Nephron (organoid): ENCODE data around the gene ARID5B.
"Not testable (repeated sequence)": the region's sequence is repeated elsewhere in the genome, so short reads cannot be mapped to it uniquely, and the experiment has no call there.

Experiments
- H3K27ac Mint-ChIP-seq, 3 experiments: 2 replicates each; pipeline ENCODE4 v1.8.0; 2020; ENCODE audit warnings: mixed read lengths in 3 of 3, mild to moderate bottlenecking in 2 of 3, moderate library complexity in 1 of 3
- H3K27me3 Mint-ChIP-seq: 2 replicates; pipeline ENCODE4 v1.8.0; 2021; ENCODE audit warnings: low read depth, mild to moderate bottlenecking, moderate library complexity, mixed read lengths
- H3K36me3 Mint-ChIP-seq: 2 replicates; pipeline ENCODE4 v1.8.0; 2020; ENCODE audit warnings: low read depth, mixed read lengths
- H3K4me1 Mint-ChIP-seq: 2 replicates; pipeline ENCODE4 v1.8.0; 2020; ENCODE audit warnings: mixed read lengths
- H3K4me3 Mint-ChIP-seq, 3 experiments: 2 replicates each; pipeline ENCODE4 v1.8.0; 2020; ENCODE audit warnings: mild to moderate bottlenecking in 3 of 3, mixed read lengths in 3 of 3, moderate library complexity in 2 of 3
- H3K9me3 Mint-ChIP-seq: 2 replicates; pipeline ENCODE4 v1.8.0; 2020; ENCODE audit warnings: mixed read lengths
- CTCF ChIP-seq, 3 experiments: fragments of 200-600 bp; sonication (generic); IDR thresholded peaks; one replicate each; pipeline ENCODE4 v1.5.0; 2021; ENCODE audit warnings: antibody characterized with exemption in 3 of 3; ENCODE audit not compliant: unreplicated experiment in 3 of 3

Gene ARID5B

GRCh38 chr10:61975391-61975932, 74.0 kb downstream of the ARID5B start:
- Mint-ChIP-seq H3K4me3 (peak overlapping the region in 1 of 3 experiments; percentile 19), H3K27ac (peak overlapping the region; percentile 84 to 93 (median 89)), H3K36me3 (peaks cover 28% of the 10 kb centered on the region), H3K9me3 (peaks cover 3% of the 10 kb centered on the region), H3K4me1 (peaks cover 53% of the 10 kb centered on the region), H3K27me3 (no peaks in the 10 kb centered on the region)
- TF ChIP-seq CTCF (IDR thresholded peaks at IDR 0.05; ENCODE audit: unreplicated experiment in 3 of 3), result no peak

- not testable (repeated sequence) for H3K27me3 Mint-ChIP-seq, H3K4me3 Mint-ChIP-seq, H3K9me3 Mint-ChIP-seq
- Mint-ChIP-seq H3K27ac (peak overlapping the region in 2 of 3 experiments; percentile 41 to 76), H3K36me3 (peaks cover 39% of the 10 kb centered on the region), H3K4me1 (peaks cover 48% of the 10 kb centered on the region)
Observed at GRCh38 chr10:61976951-61977721, 75.6 kb downstream of the ARID5B start.

GRCh38 chr10:61978965-61979364, 77.5 kb downstream of the ARID5B start:
- H3K27ac Mint-ChIP-seq, result peak overlapping the region in 2 of 3 experiments; percentile 34 to 37
- H3K4me3 Mint-ChIP-seq, result no peak overlapping the region
- H3K9me3 Mint-ChIP-seq, result peaks cover 3% of the 10 kb centered on the region
- H3K36me3 Mint-ChIP-seq, result peaks cover 39% of the 10 kb centered on the region
- no peaks in the 10 kb centered on the region for H3K27me3 Mint-ChIP-seq
- H3K4me1 Mint-ChIP-seq, result peaks cover 46% of the 10 kb centered on the region
- TF ChIP-seq CTCF (IDR thresholded peaks at IDR 0.05; ENCODE audit: unreplicated experiment in 3 of 3), result no peak

GRCh38 chr10:61981460-61981859, 80.0 kb downstream of the ARID5B start:
- H3K4me1 Mint-ChIP-seq, result peaks cover 42% of the 10 kb centered on the region
- H3K27ac Mint-ChIP-seq, result peak overlapping the region in 2 of 3 experiments; percentile 36 to 82
- H3K4me3 Mint-ChIP-seq, result no peak overlapping the region
- H3K9me3 Mint-ChIP-seq, result peaks cover under 1% of the 10 kb centered on the region
- H3K36me3 Mint-ChIP-seq, result peaks cover 47% of the 10 kb centered on the region
- no peaks in the 10 kb centered on the region for H3K27me3 Mint-ChIP-seq
- no peak for TF ChIP-seq CTCF (IDR thresholded peaks at IDR 0.05; ENCODE audit: unreplicated experiment in 3 of 3)

- Mint-ChIP-seq H3K4me3 (no peak overlapping the region), H3K9me3 (no peaks in the 10 kb centered on the region), H3K4me1 (peaks cover 59% of the 10 kb centered on the region), H3K36me3 (peaks cover 39% of the 10 kb centered on the region), H3K27me3 (no peaks in the 10 kb centered on the region), H3K27ac (peak overlapping the region in 1 of 3 experiments; percentile 82)
- TF ChIP-seq CTCF (IDR thresholded peaks at IDR 0.05; ENCODE audit: unreplicated experiment in 3 of 3), result no peak
Observed at GRCh38 chr10:61983255-61983654, 81.8 kb downstream of the ARID5B start.

GRCh38 chr10:61984803-61985418, 83.4 kb downstream of the ARID5B start:
- Mint-ChIP-seq H3K27me3 (no peaks in the 10 kb centered on the region), H3K36me3 (peaks cover 29% of the 10 kb centered on the region), H3K27ac (peak overlapping the region; percentile 5 to 51 (median 28)), H3K4me3 (no peak overlapping the region), H3K4me1 (peaks cover 62% of the 10 kb centered on the region), H3K9me3 (no peaks in the 10 kb centered on the region)
- TF ChIP-seq CTCF (IDR thresholded peaks at IDR 0.05; ENCODE audit: unreplicated experiment in 3 of 3), result no peak
